B cell (primary cell): ENCODE measurements around the gene PRAME. TPM values are rescaled to one million over a fixed set of nuclear protein-coding genes. Genes with fewer than 3 reads are reported as not detected.
A peak's percentile ranks its signal among the peaks of the same experiment; 100 is the strongest.

Source experiments
- ATAC-seq: fragments of 200-7000 bp; cut with Tn5 transposase; one replicate; pipeline ENCODE4 v1.10.0; 2021; ENCODE audit warnings: low read depth, mild to moderate bottlenecking, moderate number of reproducible peaks, moderate library complexity
- CTCF ChIA-PET: fragments of 350-600 bp; sonication (Branson Sonifier 250); formaldehyde crosslinking; loops from one replicate; lab custom pipeline; 2021; ENCODE audit warnings: antibody characterized with exemption, inconsistent platforms; lab: Charles Lee
- POLR2A ChIA-PET: fragments of 350-600 bp; sonication (Branson Sonifier 250); formaldehyde crosslinking; loops from one replicate; lab custom pipeline; 2021; ENCODE audit warnings: antibody characterized with exemption; lab: Charles Lee
- DNase-seq: peaks from one replicate; pipeline ENCODE4 v3.0.0; 2013
- H2AFZ ChIP-seq: 2 replicates; pipeline ENCODE4 v1.6.1; 2012; ENCODE audit warnings: mild to moderate bottlenecking, low read depth, low read length; ENCODE audit not compliant: insufficient read depth, poor library complexity, severe bottlenecking
- H3K27ac ChIP-seq, 2 donors: 1 replicate in 1 of 2; 2 replicates in 1 of 2; pipeline ENCODE4 v1.5.1; 2012 to 2013; ENCODE audit warnings: low read length in 2 of 2, mild to moderate bottlenecking in 2 of 2, moderate library complexity in 1 of 2
- H3K27me3 ChIP-seq, 4 experiments: fragments of 200-600 bp in 1 of 4; sonication (generic) in 1 of 4; replicated peaks in 1 of 4; 1 replicate in 2 of 4; 2 replicates in 2 of 4; pipeline versions ENCODE4 v1.6.1 to v1.7.0; 2013 to 2016; ENCODE audit warnings: low read length in 3 of 4, mild to moderate bottlenecking in 2 of 4, mixed read lengths in 1 of 4, moderate library complexity in 1 of 4; ENCODE audit not compliant: insufficient read depth in 4 of 4, control insufficient read depth in 3 of 4; ENCODE audit errors: control extremely low read depth in 1 of 4
- H3K36me3 ChIP-seq, 2 experiments: replicated peaks in 1 of 2; 1 replicate in 1 of 2; 2 replicates in 1 of 2; pipeline versions ENCODE4 v1.6.1 to v1.7.1; 2013; ENCODE audit warnings: low read length in 1 of 2; ENCODE audit not compliant: insufficient read depth in 2 of 2, control insufficient read depth in 1 of 2; ENCODE audit errors: control extremely low read depth in 1 of 2, extremely low read depth in 1 of 2
- H3K4me1 ChIP-seq, 2 donors: fragments of 200-600 bp in 1 of 2; sonication (generic) in 1 of 2; 1 replicate in 1 of 2; 2 replicates in 1 of 2; pipeline versions ENCODE4 v1.5.1 to v1.6.1; 2013 to 2017; ENCODE audit warnings: low read length in 2 of 2; ENCODE audit not compliant: control insufficient read depth in 2 of 2, insufficient read depth in 2 of 2
- H3K4me2 ChIP-seq: replicated peaks from 2 replicates; pipeline ENCODE3; 2012; ENCODE audit warnings: mild to moderate bottlenecking, low read depth, low read length; ENCODE audit not compliant: poor library complexity, severe bottlenecking
- H3K4me3 ChIP-seq, 5 experiments: fragments of 200-600 bp in 1 of 5; sonication (generic) in 1 of 5; 1 replicate in 3 of 5; 2 replicates in 2 of 5; pipeline versions ENCODE4 v1.5.1 to v1.7.0; 2011 to 2016; ENCODE audit warnings: low read length in 4 of 5, mild to moderate bottlenecking in 4 of 5, low read depth in 2 of 5, control low read depth in 1 of 5, moderate library complexity in 1 of 5; ENCODE audit not compliant: insufficient read depth in 1 of 5; ENCODE audit errors: control extremely low read depth in 1 of 5, extremely low read depth in 1 of 5
- H3K79me2 ChIP-seq: fragments of 200-600 bp; sonication (generic); one replicate; pipeline ENCODE4 v1.6.0; 2016; ENCODE audit warnings: low read length; ENCODE audit not compliant: control insufficient read depth, insufficient read depth
- H3K9ac ChIP-seq: fragments of 200-600 bp; sonication (generic); 2 replicates; pipeline ENCODE4 v1.6.1; 2017; ENCODE audit warnings: mild to moderate bottlenecking, low read length, moderate library complexity
- H3K9me3 ChIP-seq, 3 donors: one replicate each; pipeline versions ENCODE4 v1.6.1 to v1.7.1; 2013; ENCODE audit warnings: low read length in 2 of 3; ENCODE audit not compliant: control insufficient read depth in 2 of 3, insufficient read depth in 1 of 3; ENCODE audit errors: control extremely low read depth in 1 of 3
- H4K20me1 ChIP-seq: 2 replicates; pipeline ENCODE4 v1.6.0; 2012; ENCODE audit warnings: mild to moderate bottlenecking, low read length; ENCODE audit not compliant: insufficient read depth, control insufficient read depth, poor library complexity, severe bottlenecking
- H3K27ac Mint-ChIP-seq: one replicate; pipeline ENCODE4 v1.8.0; 2021; ENCODE audit warnings: mixed read lengths
- H3K27me3 Mint-ChIP-seq: one replicate; pipeline ENCODE4 v1.8.0; 2021; ENCODE audit warnings: mixed read lengths
- H3K4me1 Mint-ChIP-seq: one replicate; pipeline ENCODE4 v1.8.0; 2021; ENCODE audit warnings: mixed read lengths
- H3K4me3 Mint-ChIP-seq: one replicate; pipeline ENCODE4 v1.8.0; 2021; ENCODE audit warnings: mixed read lengths
- H3K9me3 Mint-ChIP-seq: one replicate; pipeline ENCODE4 v1.8.0; 2022; ENCODE audit warnings: mixed read lengths; ENCODE audit not compliant: insufficient read depth
- CTCF ChIP-seq: fragments of 200-600 bp; IDR thresholded peaks from one replicate; pipeline ENCODE4 v1.8.0; 2022; ENCODE audit warnings: antibody characterized with exemption, mild to moderate bottlenecking
- EZH2 ChIP-seq: IDR thresholded peaks from 2 replicates; pipeline ENCODE4 v1.6.1; 2012; ENCODE audit warnings: borderline replicate concordance, low read depth, mild to moderate bottlenecking, moderate library complexity, low read length; ENCODE audit not compliant: insufficient read depth, poor library complexity, severe bottlenecking
- WGBS: methylation state at CpG from one replicate; pipeline ENCODE4 v1.1.5; 2013; ENCODE audit warnings: missing lambda C conversion rate; ENCODE audit not compliant: insufficient coverage; 5-methylcytosine and 5-hydroxymethylcytosine counted together
- intact Hi-C: fragments of 100-400 bp; cut with micrococcal nuclease; formaldehyde crosslinking; loops from one replicate; pipeline ENCODE4 v1.10.0; 2022
- polyA plus RNA-seq: library from polyadenylated mRNA; depleted of rRNA; stranded (reverse); fragments of >200 nt; gene quantifications from 2 replicates; pipeline ENCODE4 v1.2.3, GENCODE V29; 2012
- total RNA-seq, 2 donors: library from RNA; stranded (reverse); fragments of 120-200 nt in 1 of 2; gene quantifications; 1 replicate in 1 of 2; 2 replicates in 1 of 2; pipeline versions ENCODE4 v1.2.3 to v1.2.4, GENCODE V29; 2013 to 2022

Gene PRAME
- total and polyA plus RNA-seq, 2 donors (not counting 1 experiment from before 2014, with no cell fraction given): 0.63 TPM; not detected in 1

GRCh38 chr22:22593964-22594656 is 35.0 kb upstream of the PRAME start:
- peak; percentile 74 for ATAC-seq
- ChIA-PET CTCF (interaction anchor here (0.7 to 4.5 kb wide), 8 partner anchors 11 to 362 kb away, joined by 3 to 31 read pairs (median 4); no protein-coding TSS in a partner anchor), POLR2A (no interaction called here)
- Histone ChIP-seq H4K20me1 (no peaks in the 10 kb centered on the region), H3K36me3 (no peaks in the 10 kb centered on the region), H3K4me2 (no peak overlapping the region), H3K27me3 (no peaks in the 10 kb centered on the region), H2AFZ (no peak overlapping the region), H3K4me1 (peaks cover 10 to 11% of the 10 kb centered on the region in 2 donors), H3K79me2 (no peaks in the 10 kb centered on the region), H3K9ac (no peak overlapping the region), H3K27ac (no peak overlapping the region), H3K9me3 (peaks cover 0 to 8% (median 0%) of the 10 kb centered on the region in 3 donors), H3K4me3 (no peak overlapping the region)
- Mint-ChIP-seq H3K9me3 (no peaks in the 10 kb centered on the region), H3K4me1 (peaks cover 26% of the 10 kb centered on the region), H3K4me3 (no peak overlapping the region), H3K27ac (peak overlapping the region; percentile 82), H3K27me3 (no peaks in the 10 kb centered on the region)
- no CpG with 5 or more reads among the region's 10 CpGs for WGBS
- intact Hi-C loops: loop anchor here (1.0 to 5.0 kb wide), 3 partner anchors 73 to 362 kb away; no protein-coding TSS in a partner anchor
- peak; percentile 80 for DNase-seq
- peak; percentile 81 for TF ChIP-seq CTCF
- TF ChIP-seq EZH2: no peak

GRCh38 chr22:22593250-22593649 is 34.2 kb upstream of the PRAME start:
- Mint-ChIP-seq H3K9me3 (no peaks in the 10 kb centered on the region), H3K27ac (no peak overlapping the region), H3K27me3 (no peaks in the 10 kb centered on the region), H3K4me1 (peaks cover 25% of the 10 kb centered on the region), H3K4me3 (no peak overlapping the region)
- no peak for ATAC-seq
- peaks cover 16 to 19% of the 10 kb centered on the region in 2 donors for H3K4me1 ChIP-seq
- no peak for TF ChIP-seq CTCF
- no peak for TF ChIP-seq EZH2
- H3K79me2 ChIP-seq: no peaks in the 10 kb centered on the region
- intact Hi-C loops: loop anchor here (5.0 kb wide), 2 partner anchors 74 to 154 kb away; no protein-coding TSS in a partner anchor
- no CpG with 5 or more reads among the region's 2 CpGs for WGBS
- H2AFZ ChIP-seq: no peak overlapping the region
- H3K27ac ChIP-seq: no peak overlapping the region
- H3K27me3 ChIP-seq: no peaks in the 10 kb centered on the region
- no peak overlapping the region for H3K4me2 ChIP-seq
- ChIA-PET POLR2A (no interaction called here), CTCF (interaction anchor here (0.7 to 4.5 kb wide), 12 partner anchors 11 to 365 kb away, joined by 3 to 31 read pairs (median 4); no protein-coding TSS in a partner anchor)
- H3K9me3 ChIP-seq: peaks cover 0 to 8% (median 0%) of the 10 kb centered on the region in 3 donors
- no peaks in the 10 kb centered on the region for H3K36me3 ChIP-seq
- no peak for DNase-seq
- H4K20me1 ChIP-seq: no peaks in the 10 kb centered on the region
- no peak overlapping the region for H3K9ac ChIP-seq
- no peak overlapping the region for H3K4me3 ChIP-seq
